ENCODE measurements around the gene TBCK. TPM values are rescaled to one million over a fixed set of nuclear protein-coding genes. Genes with fewer than 3 reads are reported as not detected.

Gene TBCK
- total and polyA plus RNA-seq, 2 donors (not counting 3 experiments of a cell fraction or from before 2014, with no cell fraction given), result 18.2 to 38.6 TPM

DNA sequence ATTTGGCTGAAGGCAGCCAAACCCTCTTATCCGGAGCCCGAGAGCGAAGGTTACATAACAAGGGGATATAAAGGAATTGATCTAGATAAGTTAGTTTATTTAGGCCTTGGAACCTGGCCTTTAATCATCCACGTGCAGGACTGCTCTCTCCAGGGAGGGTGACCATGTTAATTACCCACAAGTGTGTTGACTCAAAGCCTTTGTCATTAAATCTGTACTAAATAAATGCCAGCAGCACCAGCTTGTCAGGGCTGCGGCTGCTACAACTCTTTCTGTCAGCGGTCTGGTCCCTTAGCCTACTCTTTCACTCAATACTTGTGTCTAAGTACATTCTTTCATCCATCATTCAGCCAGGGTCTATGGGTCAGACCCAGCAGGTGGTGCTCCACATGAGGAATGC lies 206.1 kb downstream of the TBCK start:
- Histone ChIP-seq H3K27ac (ENCODE audit: insufficient read depth, low read depth, low read length) (no peak overlapping the region), H3K4me1 (ENCODE audit: control insufficient read depth, extremely low read depth, insufficient read depth, low read length) (no peaks in the 10 kb centered on the region), H3K9me3 (replicated peaks; ENCODE audit: control insufficient read depth, insufficient read depth, low read length) (no peaks in the 10 kb centered on the region), H3K36me3 (ENCODE audit: control insufficient read depth in 2 of 2, extremely low read depth in 1 of 2, insufficient read depth in 2 of 2, low read length in 2 of 2) (no peaks in the 10 kb centered on the region), H3K9me1 (replicated peaks; ENCODE audit: control insufficient read depth, extremely low read depth, insufficient read depth, low read length) (no peaks in the 10 kb centered on the region), H2AFZ (ENCODE audit: low read depth, low read length) (no peak overlapping the region), H3K4me2 (ENCODE audit: insufficient read depth, low read length) (no peak overlapping the region), H3K9ac (replicated peaks; ENCODE audit: extremely low read depth, insufficient read depth, low read length) (no peak overlapping the region), H4K20me1 (replicated peaks; ENCODE audit: control insufficient read depth, extremely low read depth, insufficient read depth, low read length) (no peaks in the 10 kb centered on the region), H3K4me3 (replicated peaks in 1 of 3; ENCODE audit: insufficient read depth in 1 of 3, low read depth in 1 of 3, low read length in 3 of 3) (no peak overlapping the region), H3K79me2 (ENCODE audit: control insufficient read depth, insufficient read depth, low read length) (no peaks in the 10 kb centered on the region), H3K27me3 (ENCODE audit: control insufficient read depth in 2 of 2, insufficient read depth in 2 of 2, low read length in 2 of 2) (no peaks in the 10 kb centered on the region)
- ChIA-PET POLR2A (no interaction called here), CTCF (no interaction called here)
- TF ChIP-seq POLR2AphosphoS5 (IDR thresholded peaks at IDR 0.05; ENCODE audit: insufficient read depth, low read depth, low read length) (no peak), POLR2A (IDR thresholded peaks at IDR 0.05; ENCODE audit: low read depth, low read length) (no peak), JUN (IDR thresholded peaks at IDR 0.05; ENCODE audit: borderline replicate concordance, insufficient read depth, insufficient read length, low read depth) (no peak), EZH2 (IDR thresholded peaks at IDR 0.05; ENCODE audit: borderline replicate concordance, low read depth, low read length, severe bottlenecking) (no peak), FOS (IDR thresholded peaks at IDR 0.05; ENCODE audit: borderline replicate concordance, insufficient read depth, low read length) (no peak), CTCF (IDR thresholded peaks at IDR 0.05; ENCODE audit: extremely low read depth in 1 of 2, insufficient read depth in 1 of 2, low read depth in 1 of 2, low read length in 2 of 2) (no peak), MYC (IDR thresholded peaks at IDR 0.05; ENCODE audit: low read depth, low read length) (no peak), GATA2 (IDR thresholded peaks at IDR 0.05; ENCODE audit: insufficient read depth, insufficient read length, low read depth, low read length) (no peak)
- TF ChIP-seq, protein P1, sequence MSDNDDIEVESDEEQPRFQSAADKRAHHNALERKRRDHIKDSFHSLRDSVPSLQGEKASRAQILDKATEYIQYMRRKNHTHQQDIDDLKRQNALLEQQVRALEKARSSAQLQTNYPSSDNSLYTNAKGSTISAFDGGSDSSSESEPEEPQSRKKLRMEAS (IDR thresholded peaks at IDR 0.05; ENCODE audit: insufficient read depth, insufficient read length), result no peak
- dilution Hi-C loops (cut with MboI; ENCODE audit: extremely low pct_ligation_motif_present, low sequenced_read_pairs), result no loop called here
- DNase-seq (ENCODE audit: low read depth, low spot score) (no peak), FAIRE-seq (no peak)
- no TSS peak for BruUV-seq (replicated peaks)
- intact Hi-C loops (cut with micrococcal nuclease), result no loop called here
